HepG2 (cell line): Measurements from ENCODE around the gene PIEZO1. TPM values are rescaled to one million over a fixed set of nuclear protein-coding genes. Genes with fewer than 3 reads are reported as not detected.

Experiments used
- ATAC-seq: fragments of 200-7000 bp; cut with Tn5 transposase; 3 replicates; pipeline ENCODE4 v1.9.1; 2020; ENCODE audit warnings: mild to moderate bottlenecking, moderate library complexity
- BruUV-seq: library from RNA; stranded (reverse); fragments of 400-500 nt; replicated peaks from 2 replicates; lab custom pipeline; 2021; lab: Mats Ljungman, UMichigan
- CTCF ChIA-PET: fragments of 300-600 bp; formaldehyde crosslinking; extraction: SDS; loops from one replicate; lab custom pipeline; 2021; ENCODE audit warnings: low total read pairs, inconsistent platforms, low intra/inter-chr PET ratio; lab: Yijun Ruan, JAX
- POLR2A ChIA-PET: fragments of 350-600 bp; sonication (Branson Sonifier 250); formaldehyde crosslinking; loops from one replicate; lab custom pipeline; 2020; ENCODE audit warnings: antibody characterized with exemption, inconsistent platforms; lab: Yijun Ruan, JAX
- DNase-seq: peaks from one replicate; pipeline ENCODE4 v3.0.0-alpha.2; 2015; ENCODE audit warnings: low spot score
- FAIRE-seq: peaks from 3 replicates; lab custom pipeline; 2011; peaks lifted over from hg19 to GRCh38; lab: Jason Lieb, UNC
- H2AFZ ChIP-seq: one replicate; pipeline ENCODE4 v1.6.1; 2011; ENCODE audit warnings: low read length, inconsistent platforms
- H3K27ac ChIP-seq: fragments of 300-600 bp; 3 replicates; pipeline ENCODE4 v1.8.0; 2011; ENCODE audit warnings: mixed run types, mild to moderate bottlenecking, mixed read lengths, low read length, inconsistent platforms; ENCODE audit not compliant: insufficient read depth; ENCODE audit errors: extremely low read length
- H3K27me3 ChIP-seq, 2 experiments: fragments of 200-600 bp in 1 of 2; 2 replicates in 1 of 2; 3 replicates in 1 of 2; pipeline versions ENCODE4 v1.6.0 to v1.8.0; 2011; ENCODE audit warnings: low read length in 2 of 2, mild to moderate bottlenecking in 2 of 2, moderate library complexity in 2 of 2, inconsistent platforms in 1 of 2; ENCODE audit not compliant: insufficient read depth in 2 of 2, control insufficient read depth in 1 of 2
- H3K36me3 ChIP-seq, 2 experiments: fragments of 200-600 bp in 1 of 2; replicated peaks in 1 of 2; 2 replicates in 1 of 2; 3 replicates in 1 of 2; pipeline versions ENCODE4 v1.5.1 to v1.8.0; 2011; ENCODE audit warnings: low read length in 2 of 2, inconsistent platforms in 1 of 2; ENCODE audit not compliant: insufficient read depth in 2 of 2, control insufficient read depth in 1 of 2
- H3K4me1 ChIP-seq: 2 replicates; pipeline ENCODE4 v1.5.1; 2012; ENCODE audit warnings: low read length, inconsistent platforms; ENCODE audit not compliant: insufficient read depth
- H3K4me2 ChIP-seq: 2 replicates; pipeline ENCODE4 v1.6.0; 2011; ENCODE audit warnings: low read depth, low read length, inconsistent platforms
- H3K4me3 ChIP-seq, 3 experiments: fragments of 200-600 bp in 1 of 3; sonication (generic), shearing (Covaris generic) in 1 of 3; replicated peaks in 1 of 3; 2 replicates each; pipeline ENCODE4 v1.5.1; 2011 to 2016; ENCODE audit warnings: low read length in 3 of 3, inconsistent platforms in 2 of 3, low read depth in 2 of 3, mild to moderate bottlenecking in 2 of 3, control low read depth in 1 of 3, mixed read lengths in 1 of 3; ENCODE audit not compliant: insufficient read depth in 1 of 3
- H3K79me2 ChIP-seq: one replicate; pipeline ENCODE4 v1.6.1; 2011; ENCODE audit warnings: low read length, inconsistent platforms; ENCODE audit not compliant: insufficient read depth
- H3K9ac ChIP-seq: 2 replicates; pipeline ENCODE4 v1.6.0; 2011; ENCODE audit warnings: mild to moderate bottlenecking, low read depth, low read length, inconsistent platforms; ENCODE audit not compliant: insufficient read depth
- H3K9me3 ChIP-seq: 2 replicates; pipeline ENCODE4 v1.5.1; 2012; ENCODE audit warnings: mild to moderate bottlenecking, low read length
- H4K20me1 ChIP-seq: 2 replicates; pipeline ENCODE4 v1.6.0; 2011; ENCODE audit warnings: inconsistent platforms, mild to moderate bottlenecking, low read length, moderate library complexity; ENCODE audit not compliant: insufficient read depth
- BRCA1 ChIP-seq: sonication (generic); formaldehyde crosslinking; IDR thresholded peaks from 2 replicates; pipeline ENCODE4 v1.4.0; 2020; ENCODE audit warnings: missing genetic modification reagents
- CERS6 ChIP-seq: sonication (generic); formaldehyde crosslinking; IDR thresholded peaks from 2 replicates; pipeline ENCODE4 v1.5.0; 2020; ENCODE audit warnings: missing genetic modification reagents
- CREM ChIP-seq, 2 experiments: sonication (generic) in 1 of 2; formaldehyde crosslinking in 1 of 2; IDR thresholded peaks; 2 replicates each; pipeline versions ENCODE4 v1.4.0 to v1.6.1; 2016 to 2020; ENCODE audit warnings: antibody characterized with exemption in 1 of 2, mild to moderate bottlenecking in 1 of 2, missing genetic modification reagents in 1 of 2
- GLI4 ChIP-seq: sonication (generic); formaldehyde crosslinking; IDR thresholded peaks from 2 replicates; pipeline ENCODE4 v1.5.1; 2020; ENCODE audit warnings: missing genetic modification reagents, mild to moderate bottlenecking, moderate library complexity, borderline replicate concordance
- JARID2 ChIP-seq: sonication (generic); formaldehyde crosslinking; IDR thresholded peaks from 2 replicates; pipeline ENCODE4 v1.8.1; 2023; ENCODE audit warnings: missing genetic modification reagents, inconsistent platforms; ENCODE audit not compliant: insufficient replicate concordance
- JUN ChIP-seq: sonication (generic); formaldehyde crosslinking; IDR thresholded peaks from 2 replicates; pipeline ENCODE4 v1.4.0; 2020; ENCODE audit warnings: mild to moderate bottlenecking, missing genetic modification reagents
- KAT7 ChIP-seq: IDR thresholded peaks from 2 replicates; pipeline ENCODE4 v1.6.1; 2018; ENCODE audit warnings: borderline replicate concordance, missing compliant biosample characterization
- KDM4B ChIP-seq: sonication (generic); formaldehyde crosslinking; IDR thresholded peaks from 2 replicates; pipeline ENCODE4 v1.4.0; 2020; ENCODE audit warnings: missing genetic modification reagents
- NFIB ChIP-seq: sonication (generic); formaldehyde crosslinking; IDR thresholded peaks from 2 replicates; pipeline ENCODE4 v1.9.0; 2021; ENCODE audit warnings: missing genetic modification reagents, mild to moderate bottlenecking, borderline replicate concordance
- NR2F6 ChIP-seq, 2 experiments: IDR thresholded peaks; 2 replicates each; pipeline ENCODE4 v1.6.1; 2016; ENCODE audit warnings: antibody characterized with exemption in 1 of 2, mild to moderate bottlenecking in 1 of 2
- RARA ChIP-seq: IDR thresholded peaks from 2 replicates; pipeline ENCODE4 v1.6.1; 2016; ENCODE audit warnings: missing genetic modification reagents, missing compliant biosample characterization
- RXRA ChIP-seq: sonication (generic); formaldehyde crosslinking; IDR thresholded peaks from 2 replicates; pipeline ENCODE4 v1.5.1; 2020; ENCODE audit warnings: missing genetic modification reagents
- SMARCC2 ChIP-seq: fragments of 450-650 bp; IDR thresholded peaks from 2 replicates; pipeline ENCODE4 v1.6.1; 2017; ENCODE audit warnings: antibody characterized with exemption, mild to moderate bottlenecking
- ZMYM3 ChIP-seq: sonication (generic); formaldehyde crosslinking; IDR thresholded peaks from 2 replicates; pipeline ENCODE4 v1.5.1; 2020; ENCODE audit warnings: mild to moderate bottlenecking, missing genetic modification reagents
- ZNF572 ChIP-seq: sonication (generic); formaldehyde crosslinking; IDR thresholded peaks from 2 replicates; pipeline ENCODE4 v1.5.1; 2020; ENCODE audit warnings: mild to moderate bottlenecking, missing genetic modification reagents
- ZNF747 ChIP-seq: sonication (generic); formaldehyde crosslinking; IDR thresholded peaks from 2 replicates; pipeline ENCODE4 v1.8.1; 2023; ENCODE audit warnings: missing genetic modification reagents, mild to moderate bottlenecking, borderline replicate concordance
- ZSCAN31 ChIP-seq: sonication (generic); formaldehyde crosslinking; IDR thresholded peaks from 2 replicates; pipeline ENCODE4 v1.5.0; 2020; ENCODE audit warnings: low read depth, mild to moderate bottlenecking, missing genetic modification reagents
- WGBS: methylation state at CpG from one replicate; pipeline ENCODE4 v1.1.6; 2017; ENCODE audit warnings: low lambda C conversion rate; 5-methylcytosine and 5-hydroxymethylcytosine counted together
- in situ Hi-C: cut with HindIII; loops from 2 replicates; pipeline ENCODE4 v1.10.0; 2017; ENCODE audit warnings: low pct_unique_long_range_greater_than_20kb; ENCODE audit not compliant: extremely low pct_ligation_motif_present
- intact Hi-C: fragments of 100-400 bp; cut with micrococcal nuclease; formaldehyde crosslinking; loops from one replicate; pipeline ENCODE4 v1.10.0; 2022; ENCODE audit not compliant: unreplicated experiment
- polyA plus RNA-seq, 8 experiments: library from polyadenylated mRNA; depleted of rRNA in 3 of 8; stranded (reverse) in 7 of 8; unstranded in 1 of 8; fragments of >200 nt; fragmentation: Illumina TruSeq in 4 of 8; extraction: Trizol in 4 of 8; gene quantifications; 2 replicates each; pipeline versions ENCODE4 v1.2.1 to v1.2.3, GENCODE V29; 2011 to 2016; ENCODE audit warnings: low read depth in 4 of 8, missing spikeins in 1 of 8, mixed read lengths in 1 of 8; ENCODE audit not compliant: insufficient read depth in 1 of 8
- total RNA-seq, 5 experiments: library from RNA; depleted of rRNA; stranded (reverse); fragments of >200 nt; fragmentation: Illumina TruSeq; extraction: Trizol; gene quantifications; 2 replicates each; pipeline ENCODE4 v1.2.3, GENCODE V29; 2016; ENCODE audit warnings: low read depth in 1 of 5
- TF ChIP-seq, protein P1 (sequence below): sonication (generic); formaldehyde crosslinking; IDR thresholded peaks from 2 replicates; pipeline ENCODE4 v1.5.0; 2020; ENCODE audit warnings: mild to moderate bottlenecking, missing genetic modification reagents
- TF ChIP-seq, protein P2 (sequence below): sonication (generic); formaldehyde crosslinking; IDR thresholded peaks from 2 replicates; pipeline ENCODE4 v1.4.0; 2020; ENCODE audit warnings: mild to moderate bottlenecking, missing genetic modification reagents
- TF ChIP-seq, protein P3 (sequence below): sonication (generic); formaldehyde crosslinking; IDR thresholded peaks from 2 replicates; pipeline ENCODE4 v1.8.1; 2023; ENCODE audit warnings: mild to moderate bottlenecking, missing genetic modification reagents

Gene PIEZO1
- total and polyA plus RNA-seq, 2 of the 13 experiments (the other 11 are each of a cell fraction or from before 2014, with no cell fraction given): 67.9 to 85.0 TPM

- ChIA-PET CTCF (no interaction called here), POLR2A (interaction anchor here (0.9 to 5.4 kb wide), 6 partner anchors 8 to 21 kb away, joined by 3 to 36 read pairs (median 4); no protein-coding TSS in a partner anchor)
- DNase-seq (no peak), FAIRE-seq (peak; percentile 74), ATAC-seq (no peak)
- peaks cover 28% of the 10 kb centered on the region for H4K20me1 ChIP-seq
- BruUV-seq: no TSS peak
- no peak overlapping the region for H2AFZ ChIP-seq
- intact Hi-C loops: no loop called here
- in situ Hi-C loops: no loop called here
- 56% methylated on average over 13 of the region's 13 CpGs for WGBS
- H3K27ac ChIP-seq: peak overlapping the region; percentile 6
- H3K79me2 ChIP-seq: peaks cover 64% of the 10 kb centered on the region
- H3K9me3 ChIP-seq: no peaks in the 10 kb centered on the region
- H3K36me3 ChIP-seq: peaks cover 2 to 4% of the 10 kb centered on the region in 2 experiments; a peak in 1 of 5 replicates
- H3K4me3 ChIP-seq: 0 out of 6 replicates have a peak overlapping the region, but pooled peaks of 1 of the 3 experiments have one; percentile 11
- H3K9ac ChIP-seq: no peak overlapping the region
- H3K4me1 ChIP-seq: peaks cover 44% of the 10 kb centered on the region
- H3K4me2 ChIP-seq: peak overlapping the region; percentile 97
- no peaks in the 10 kb centered on the region for H3K27me3 ChIP-seq
- TF ChIP-seq NR2F6 (IDR thresholded peaks at IDR 0.05) (peak; percentile 76), NR2F6 (CRISPR knock-in tag; IDR thresholded peaks at IDR 0.05) (peak; percentile 63), RARA (CRISPR knock-in tag) (peak; percentile 26; the same call in 1 of the 2 replicates), ZMYM3 (CRISPR knock-in tag) (peak; percentile 52; the same call in 1 of the 2 replicates), CERS6 (CRISPR knock-in tag) (no peak), ZNF747 (CRISPR knock-in tag) (no peak), JUN (no peak), ZNF572 (CRISPR knock-in tag) (0 out of 2 replicates have a peak, but pooled peaks have one; percentile 41), KAT7 (CRISPR knock-in tag) (no peak), JARID2 (CRISPR knock-in tag) (no peak), GLI4 (CRISPR knock-in tag) (no peak), ZSCAN31 (CRISPR knock-in tag) (0 out of 2 replicates have a peak, but pooled peaks have one; percentile 59), SMARCC2 (no peak), BRCA1 (CRISPR knock-in tag) (no peak), NFIB (no peak), RXRA (no peak), KDM4B (no peak), CREM (IDR thresholded peaks at IDR 0.05) (no peak), CREM (CRISPR knock-in tag; IDR thresholded peaks at IDR 0.05) (no peak)
- TF ChIP-seq, protein P1, sequence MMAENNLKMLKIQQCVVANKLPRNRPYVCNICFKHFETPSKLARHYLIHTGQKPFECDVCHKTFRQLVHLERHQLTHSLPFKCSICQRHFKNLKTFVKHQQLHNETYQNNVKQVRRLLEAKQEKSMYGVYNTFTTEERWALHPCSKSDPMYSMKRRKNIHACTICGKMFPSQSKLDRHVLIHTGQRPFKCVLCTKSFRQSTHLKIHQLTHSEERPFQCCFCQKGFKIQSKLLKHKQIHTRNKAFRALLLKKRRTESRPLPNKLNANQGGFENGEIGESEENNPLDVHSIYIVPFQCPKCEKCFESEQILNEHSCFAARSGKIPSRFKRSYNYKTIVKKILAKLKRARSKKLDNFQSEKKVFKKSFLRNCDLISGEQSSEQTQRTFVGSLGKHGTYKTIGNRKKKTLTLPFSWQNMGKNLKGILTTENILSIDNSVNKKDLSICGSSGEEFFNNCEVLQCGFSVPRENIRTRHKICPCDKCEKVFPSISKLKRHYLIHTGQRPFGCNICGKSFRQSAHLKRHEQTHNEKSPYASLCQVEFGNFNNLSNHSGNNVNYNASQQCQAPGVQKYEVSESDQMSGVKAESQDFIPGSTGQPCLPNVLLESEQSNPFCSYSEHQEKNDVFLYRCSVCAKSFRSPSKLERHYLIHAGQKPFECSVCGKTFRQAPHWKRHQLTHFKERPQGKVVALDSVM (CRISPR knock-in tag): peak; percentile 94
- TF ChIP-seq, protein P2, sequence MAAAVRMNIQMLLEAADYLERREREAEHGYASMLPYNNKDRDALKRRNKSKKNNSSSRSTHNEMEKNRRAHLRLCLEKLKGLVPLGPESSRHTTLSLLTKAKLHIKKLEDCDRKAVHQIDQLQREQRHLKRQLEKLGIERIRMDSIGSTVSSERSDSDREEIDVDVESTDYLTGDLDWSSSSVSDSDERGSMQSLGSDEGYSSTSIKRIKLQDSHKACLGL: 0 out of 2 replicates have a peak, but pooled peaks have one; percentile 7
- TF ChIP-seq, protein P3, sequence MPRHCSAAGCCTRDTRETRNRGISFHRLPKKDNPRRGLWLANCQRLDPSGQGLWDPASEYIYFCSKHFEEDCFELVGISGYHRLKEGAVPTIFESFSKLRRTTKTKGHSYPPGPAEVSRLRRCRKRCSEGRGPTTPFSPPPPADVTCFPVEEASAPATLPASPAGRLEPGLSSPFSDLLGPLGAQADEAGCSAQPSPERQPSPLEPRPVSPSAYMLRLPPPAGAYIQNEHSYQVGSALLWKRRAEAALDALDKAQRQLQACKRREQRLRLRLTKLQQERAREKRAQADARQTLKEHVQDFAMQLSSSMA (CRISPR knock-in tag): no peak
These were observed 4.6 kb downstream of the PIEZO1 start for GRCh38 chr16:88780142-88781062.
